Measurements from ENCODE around the gene STX16. TPM values are rescaled to one million over a fixed set of nuclear protein-coding genes. Genes with fewer than 3 reads are reported as not detected.

The STX16 gene
- total RNA-seq, 2 experiments from 2014 or later = 108 to 109 TPM

GRCh38 chr20:58665606-58666005 lies 14.5 kb downstream of the STX16 start:
- no peaks in the 10 kb centered on the region for H3K9me3 Mint-ChIP-seq
- TF ChIP-seq CTCF (IDR thresholded peaks at IDR 0.05) = no peak
- peaks cover 40% of the 10 kb centered on the region for H3K4me1 Mint-ChIP-seq (ENCODE audit: low read depth)
- H3K4me3 Mint-ChIP-seq = no peak overlapping the region
- H3K27ac Mint-ChIP-seq = no peak overlapping the region
- CTCF ChIA-PET = no interaction called here
- H3K36me3 Mint-ChIP-seq (ENCODE audit: low read depth) = peaks cover 50% of the 10 kb centered on the region
- DNase-seq = no peak
- POLR2A ChIA-PET = no interaction called here
- H3K27me3 Mint-ChIP-seq = no peaks in the 10 kb centered on the region
- no peak for ATAC-seq
- intact Hi-C loops (cut with micrococcal nuclease) = no loop called here

GRCh38 chr20:58666702-58667101 lies 15.6 kb downstream of the STX16 start:
- Mint-ChIP-seq H3K27ac (no peak overlapping the region), H3K4me1 (ENCODE audit: low read depth) (peaks cover 31% of the 10 kb centered on the region), H3K9me3 (no peaks in the 10 kb centered on the region), H3K36me3 (ENCODE audit: low read depth) (peaks cover 44% of the 10 kb centered on the region), H3K4me3 (no peak overlapping the region), H3K27me3 (no peaks in the 10 kb centered on the region)
- CTCF ChIA-PET = interaction anchor here (1.5 kb wide), 1 partner anchor 16 kb away, joined by 6 read pairs; the partner anchor contains the start of gene STX16
- DNase-seq (no peak), ATAC-seq (no peak)
- TF ChIP-seq CTCF (IDR thresholded peaks at IDR 0.05) = no peak
- intact Hi-C loops (cut with micrococcal nuclease) = no loop called here
- POLR2A ChIA-PET = interaction anchor here (0.6 to 1.7 kb wide), 5 partner anchors 10 to 828 kb away, joined by 3 to 9 read pairs (median 4); partner anchors contain the start of genes NPEPL1 and STX16

- Mint-ChIP-seq H3K27me3 (no peaks in the 10 kb centered on the region), H3K27ac (no peak overlapping the region), H3K4me1 (ENCODE audit: low read depth) (peaks cover 23% of the 10 kb centered on the region), H3K36me3 (ENCODE audit: low read depth) (peaks cover 42% of the 10 kb centered on the region), H3K9me3 (no peaks in the 10 kb centered on the region), H3K4me3 (no peak overlapping the region)
- DNase-seq = no peak
- ChIA-PET CTCF (interaction anchor here (0.9 to 1.5 kb wide), 2 partner anchors 17 to 172 kb away, joined by 3 to 6 read pairs; partner anchors contain the start of gene STX16), POLR2A (interaction anchor here (1.1 to 1.7 kb wide), 2 partner anchors 9 to 17 kb away, joined by 4 to 9 read pairs; partner anchors contain the start of gene STX16)
- ATAC-seq = no peak
- intact Hi-C loops (cut with micrococcal nuclease) = no loop called here
- no peak for TF ChIP-seq CTCF (IDR thresholded peaks at IDR 0.05)
Measured at GRCh38 chr20:58667975-58668374, 16.9 kb downstream of the STX16 start.

GRCh38 chr20:58668901-58669286 lies 17.8 kb downstream of the STX16 start:
- intact Hi-C loops (cut with micrococcal nuclease) = no loop called here
- no peak overlapping the region for H3K27ac Mint-ChIP-seq
- POLR2A ChIA-PET = interaction anchor here (0.6 kb wide), 1 partner anchor 20 kb away, joined by 3 read pairs; no protein-coding TSS in a partner anchor

More at GRCh38 chr20:58668901-58669286, 17.8 kb downstream of the STX16 start:
- H3K4me3 Mint-ChIP-seq = no peak overlapping the region
- DNase-seq (no peak), ATAC-seq (no peak)
- H3K9me3 Mint-ChIP-seq = no peaks in the 10 kb centered on the region
- CTCF ChIA-PET = no interaction called here
- peaks cover 19% of the 10 kb centered on the region for H3K4me1 Mint-ChIP-seq (ENCODE audit: low read depth)
- H3K27me3 Mint-ChIP-seq = no peaks in the 10 kb centered on the region
- peaks cover 43% of the 10 kb centered on the region for H3K36me3 Mint-ChIP-seq (ENCODE audit: low read depth)
- no peak for TF ChIP-seq CTCF (IDR thresholded peaks at IDR 0.05)

Measured in activated CD8-positive, alpha-beta T cell treated with anti-CD3 and anti-CD28 coated beads for 36 hours (primary cell).